ENCODE data around the gene CALHM5.
A peak's percentile ranks its signal among the peaks of the same experiment; 100 is the strongest.

CALHM5 gene

DNA sequence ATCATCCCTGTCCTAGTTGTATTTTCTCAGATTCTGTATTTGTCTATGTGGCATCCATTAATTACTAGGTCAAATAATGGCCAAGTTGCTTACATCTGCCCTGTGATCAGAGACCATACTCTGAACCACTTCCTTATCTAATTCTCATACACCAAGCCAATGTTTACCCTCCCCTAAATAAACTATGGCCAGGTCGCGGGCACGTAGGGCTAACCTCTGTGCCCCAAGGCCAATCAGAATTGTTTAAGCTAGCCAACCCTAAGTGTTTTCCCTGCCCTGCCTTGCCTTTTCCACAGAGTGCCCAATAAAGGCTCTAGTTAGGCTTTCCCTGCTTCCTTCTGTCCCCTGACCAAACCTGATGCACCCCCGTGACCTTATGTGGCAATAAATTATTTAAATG lies 39.4 kb downstream of the CALHM5 start:
- no peak for DNase-seq (ENCODE audit: low read depth)

DNA sequence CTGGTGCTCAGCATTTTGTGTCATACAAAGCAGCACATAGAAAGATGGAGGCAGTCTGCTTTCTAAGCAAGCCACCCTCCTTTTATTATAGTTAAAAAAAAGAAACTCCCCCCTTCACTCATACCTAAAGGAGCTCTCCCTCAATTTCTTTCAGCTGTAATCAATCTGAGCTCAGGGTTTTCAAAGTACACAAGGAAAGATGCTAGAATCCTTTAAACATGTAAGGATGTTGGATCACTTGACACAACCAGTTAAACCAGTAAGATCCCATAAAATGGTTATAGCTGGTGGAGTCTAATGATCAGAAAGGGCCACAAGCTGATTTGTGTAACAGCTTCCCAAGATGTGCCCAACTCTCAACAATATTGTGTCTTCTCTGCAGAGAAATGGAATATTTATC lies 42.0 kb downstream of the CALHM5 start, which contains the start of gene CALHM4:
Gene CALHM4 (plus strand): TSS at position 301 of the 400 bp plus-strand sequence. CDS start 43 bp downstream, at position 344.
- DNase-seq (ENCODE audit: low read depth): no peak

DNA sequence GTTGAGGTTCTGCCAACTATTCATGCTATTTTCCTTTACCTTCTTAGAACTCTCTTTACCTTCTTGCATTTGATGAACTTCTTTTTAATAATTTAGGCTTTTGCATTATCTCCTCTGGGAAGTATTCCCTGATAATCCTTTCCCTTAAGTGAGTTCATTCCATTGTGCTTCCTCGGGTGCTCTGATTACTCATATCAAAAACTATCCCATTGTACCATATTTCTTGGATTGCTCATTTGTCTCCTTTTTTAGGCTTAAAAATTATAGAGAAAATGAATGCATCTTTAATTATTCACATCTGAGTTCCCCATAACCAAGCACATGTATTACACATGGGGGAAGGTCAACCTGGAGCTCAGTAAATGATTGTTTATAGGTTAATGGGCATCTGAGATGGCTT lies 44.6 kb downstream of the CALHM5 start:
- peak; percentile 68 for DNase-seq (ENCODE audit: low read depth)

DNA sequence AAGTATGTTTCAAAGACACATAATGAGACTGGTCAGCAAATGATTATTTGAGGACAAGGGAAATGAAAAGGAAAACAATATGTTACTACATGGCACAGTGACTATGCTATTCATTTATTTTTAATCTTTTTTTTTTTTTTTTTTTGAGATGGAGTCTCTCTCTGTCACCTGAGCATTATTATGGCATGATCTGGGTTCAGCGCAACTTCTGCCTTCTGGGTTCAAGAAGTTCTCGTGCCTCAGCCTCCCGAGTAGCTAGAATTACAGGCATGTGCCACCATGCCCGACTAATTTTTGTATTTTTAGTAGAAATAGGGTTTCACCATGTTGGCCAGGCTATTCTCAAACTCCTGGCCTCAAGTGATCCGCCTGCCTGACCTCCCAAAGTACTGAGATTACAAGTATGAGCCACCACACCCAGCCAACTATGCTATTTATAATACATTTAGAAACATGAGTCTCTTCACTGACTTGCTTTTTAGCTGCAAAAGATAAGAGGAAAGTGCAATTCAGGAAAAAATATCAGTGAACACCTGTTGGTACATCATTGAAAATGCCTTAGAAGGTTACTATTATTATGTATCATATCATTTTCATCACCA lies 45.5 kb downstream of the CALHM5 start:
- DNase-seq (ENCODE audit: low read depth): no peak

DNA sequence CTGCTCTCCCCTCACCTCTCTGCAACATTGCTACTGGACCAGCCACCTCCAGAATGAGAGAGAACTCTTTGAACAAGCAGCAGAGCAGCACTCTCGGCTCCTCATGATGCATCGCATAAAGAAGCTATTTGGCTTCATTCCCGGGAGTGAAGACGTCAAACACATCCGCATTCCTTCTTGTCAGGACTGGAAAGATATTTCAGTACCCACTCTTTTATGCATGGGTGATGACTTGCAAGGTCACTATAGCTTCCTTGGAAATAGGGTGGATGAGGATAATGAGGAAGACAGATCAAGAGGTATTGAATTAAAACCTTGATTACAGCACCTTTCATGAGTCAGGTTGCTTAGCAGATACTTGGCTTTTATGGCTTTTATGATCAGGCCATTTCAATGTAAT lies 46.5 kb downstream of the CALHM5 start:
- DNase-seq (ENCODE audit: low read depth): peak; percentile 97

DNA sequence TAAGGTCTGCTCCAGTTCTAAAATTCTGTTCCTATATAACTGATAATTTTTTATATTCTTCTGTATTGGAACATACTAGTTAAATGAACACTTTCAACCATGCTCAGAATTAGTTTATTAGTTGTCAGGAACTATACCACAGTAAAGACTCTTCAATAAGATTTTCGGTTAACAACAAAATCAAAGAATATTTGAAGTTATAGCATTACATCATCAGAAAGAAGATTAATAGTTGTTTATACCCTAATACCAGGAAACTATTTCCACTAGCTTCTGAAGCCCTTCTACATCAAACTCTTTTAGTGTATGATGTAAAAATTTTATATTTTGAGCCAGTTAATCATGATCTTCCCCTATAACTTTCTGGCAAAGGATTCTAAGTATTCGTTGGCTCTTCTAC lies 48.7 kb downstream of the CALHM5 start:
- no peak for DNase-seq (ENCODE audit: low read depth)

DNA sequence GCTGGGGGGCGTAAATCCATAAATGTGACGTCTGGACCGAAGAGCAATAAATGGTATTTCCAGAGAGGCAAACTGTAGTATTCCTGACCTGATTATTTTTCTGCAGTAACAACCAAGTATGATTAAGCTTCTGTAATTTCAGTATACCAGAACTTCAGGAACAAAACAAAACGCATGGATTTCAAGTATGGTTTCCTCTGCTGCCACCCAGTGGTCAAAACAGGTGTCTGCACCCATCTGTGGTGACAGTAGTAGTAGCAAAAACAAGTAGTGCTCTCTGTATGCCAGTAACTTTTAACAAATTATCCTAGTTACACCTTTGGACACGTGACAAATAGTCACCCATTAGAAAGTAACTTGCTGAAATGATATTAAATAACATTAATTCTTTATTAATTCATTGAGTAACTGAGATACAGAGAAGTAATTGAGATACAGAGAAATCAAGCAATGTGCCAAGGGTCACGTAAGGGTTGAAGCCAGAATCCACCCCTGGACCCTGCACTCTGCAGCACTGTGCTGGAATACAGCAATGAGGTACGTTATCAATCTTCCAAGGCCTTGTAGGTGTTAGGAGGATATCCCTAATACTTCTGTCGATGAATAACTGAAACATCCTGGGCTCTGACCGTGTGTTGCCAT lies 50.1 kb downstream of the CALHM5 start:
- no peak for DNase-seq (ENCODE audit: low read depth)

DNA sequence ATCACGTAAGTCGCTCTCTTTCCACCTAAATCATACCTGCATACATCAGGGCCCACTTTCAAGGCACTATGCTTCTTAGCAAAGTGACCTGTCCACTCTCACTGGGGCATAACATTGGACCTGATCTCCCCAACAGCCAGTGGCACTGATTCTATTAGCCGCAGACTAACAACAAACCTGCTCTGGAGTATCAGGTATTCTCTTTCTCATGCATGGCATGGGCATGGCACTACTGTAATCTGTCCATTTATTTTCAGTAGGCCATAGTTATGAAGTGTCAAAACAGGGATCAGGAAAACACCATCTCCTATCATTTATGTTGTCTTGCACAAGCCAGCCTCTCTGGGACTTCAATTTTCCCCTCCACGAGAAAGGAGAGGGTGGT lies 50.6 kb downstream of the CALHM5 start:
- no peak for DNase-seq (ENCODE audit: low read depth)

DNA sequence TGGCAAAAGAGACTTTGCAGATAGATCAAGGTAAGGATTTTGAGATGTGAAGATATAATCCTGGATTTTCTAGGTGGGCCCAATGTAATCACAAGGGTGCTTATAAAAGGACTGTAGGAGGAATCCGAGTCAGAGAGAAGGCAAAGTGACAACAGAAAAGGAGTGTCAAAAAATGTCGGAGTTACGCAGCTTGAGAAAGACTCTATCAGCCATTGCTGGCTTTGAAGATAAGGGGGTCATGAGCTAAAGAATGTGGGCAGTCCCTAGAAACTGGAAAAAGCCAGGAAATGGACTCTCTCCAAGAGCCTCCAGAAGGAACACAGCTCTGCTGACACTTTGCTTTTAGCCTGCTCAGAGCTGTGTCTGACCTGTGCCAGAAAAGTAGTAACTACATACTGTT lies 51.2 kb downstream of the CALHM5 start:
- DNase-seq (ENCODE audit: low read depth): no peak

DNA sequence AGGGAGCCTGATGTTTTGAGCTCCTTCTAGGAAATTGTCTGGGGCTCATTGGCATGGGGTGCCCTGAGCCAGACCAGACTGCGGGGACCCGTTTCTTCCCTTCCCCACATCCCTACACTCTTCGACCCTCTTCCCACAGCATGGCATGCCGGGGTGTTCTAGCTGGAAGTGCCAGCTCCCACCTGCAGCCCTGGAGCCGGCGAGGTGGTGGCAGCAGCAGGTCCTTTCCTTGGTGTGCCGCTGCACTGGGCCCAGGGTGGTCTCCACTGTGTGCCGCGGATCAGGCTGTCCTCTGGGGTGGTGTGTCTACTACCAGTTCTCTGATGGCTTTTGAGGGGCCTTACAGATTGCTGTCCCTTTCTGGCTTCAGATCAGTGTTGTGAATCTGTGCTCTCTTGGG lies 52.4 kb downstream of the CALHM5 start:
- no peak for DNase-seq (ENCODE audit: low read depth)

DNA sequence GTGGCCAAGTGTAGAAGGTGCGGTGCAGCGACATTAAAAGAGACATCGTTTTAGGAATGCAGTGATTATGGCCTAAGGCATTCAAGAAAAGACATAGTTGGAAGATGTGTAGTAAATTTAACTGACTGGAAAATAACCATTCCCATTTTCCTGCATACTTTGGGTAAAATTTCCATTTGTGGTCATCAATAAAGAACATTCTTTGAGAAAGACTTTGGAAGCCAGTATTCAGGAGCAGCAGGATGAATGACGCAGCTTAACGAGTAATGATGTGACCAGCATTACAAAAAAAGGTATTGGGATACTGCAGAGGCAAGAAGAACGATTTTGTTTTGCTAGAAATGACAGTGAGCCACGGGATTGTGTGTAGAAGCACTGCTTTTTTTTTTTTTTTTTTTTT lies 52.9 kb downstream of the CALHM5 start:
- DNase-seq (ENCODE audit: low read depth): no peak

DNA sequence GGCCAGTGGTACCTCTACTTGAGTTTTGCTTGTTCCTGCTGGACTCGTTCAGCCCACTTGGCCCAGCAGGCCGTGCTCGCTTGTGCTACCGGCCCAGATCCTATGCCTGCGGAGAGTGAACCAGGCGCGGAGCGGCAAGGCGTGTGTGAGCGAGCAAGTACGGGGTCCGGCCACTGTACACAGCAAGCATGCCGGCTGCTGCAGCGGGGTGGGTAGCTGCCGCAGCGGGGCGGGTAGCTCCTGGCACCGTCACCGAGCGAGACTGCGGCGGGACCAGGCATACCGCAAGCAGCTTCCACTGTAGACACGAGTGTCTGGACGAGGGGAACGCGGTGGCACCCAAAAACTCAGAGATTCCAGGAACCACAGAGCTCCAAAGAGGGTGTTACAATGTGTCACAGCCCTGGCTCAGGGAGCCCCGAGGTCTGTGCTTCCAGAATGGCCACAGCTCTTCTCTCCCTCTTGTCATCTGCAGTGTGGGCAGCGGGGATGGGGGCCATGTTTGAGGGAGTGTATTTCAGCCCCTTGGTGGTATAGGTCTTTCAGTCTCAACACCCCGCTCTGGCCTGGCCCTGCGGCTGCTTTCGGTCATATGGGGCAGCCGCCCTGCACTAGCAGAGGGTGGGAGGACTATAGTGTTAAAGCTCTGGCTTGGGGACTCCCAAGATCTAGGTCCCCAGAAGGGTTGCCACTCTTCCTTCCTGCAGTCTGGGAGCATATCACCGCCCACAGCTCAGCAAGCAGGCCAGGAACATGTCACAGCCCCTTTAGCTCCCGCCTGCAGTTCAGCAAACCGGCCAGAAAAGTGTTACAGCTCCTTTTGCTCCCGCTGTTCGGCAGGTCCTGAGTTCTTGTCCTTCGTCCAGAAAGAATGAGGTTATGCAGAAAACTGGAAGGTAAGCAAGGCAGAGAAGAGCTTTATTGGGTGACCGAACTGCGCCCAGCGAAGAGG lies 53.8 kb downstream of the CALHM5 start:
- DNase-seq (ENCODE audit: low read depth): no peak

DNA sequence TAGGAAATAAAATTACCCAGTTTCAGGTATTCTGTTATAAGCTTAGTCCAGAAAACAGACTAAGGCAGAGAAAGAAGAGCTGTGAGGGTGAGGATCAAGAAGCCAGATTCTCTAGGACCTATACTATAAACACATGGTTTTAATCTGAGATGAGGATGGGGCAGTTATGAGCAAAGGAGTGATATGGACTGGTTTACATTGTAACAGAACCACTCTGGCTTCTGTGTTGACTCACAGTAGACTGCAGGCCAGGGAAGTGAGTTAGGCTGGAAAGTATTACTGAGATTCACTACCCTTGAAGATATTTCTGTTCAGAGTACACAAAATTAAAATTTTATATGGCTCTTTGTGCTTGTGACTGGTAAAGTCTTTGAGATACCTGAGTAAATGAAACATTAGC lies 56.7 kb downstream of the CALHM5 start:
- DNase-seq (ENCODE audit: low read depth): no peak

DNA sequence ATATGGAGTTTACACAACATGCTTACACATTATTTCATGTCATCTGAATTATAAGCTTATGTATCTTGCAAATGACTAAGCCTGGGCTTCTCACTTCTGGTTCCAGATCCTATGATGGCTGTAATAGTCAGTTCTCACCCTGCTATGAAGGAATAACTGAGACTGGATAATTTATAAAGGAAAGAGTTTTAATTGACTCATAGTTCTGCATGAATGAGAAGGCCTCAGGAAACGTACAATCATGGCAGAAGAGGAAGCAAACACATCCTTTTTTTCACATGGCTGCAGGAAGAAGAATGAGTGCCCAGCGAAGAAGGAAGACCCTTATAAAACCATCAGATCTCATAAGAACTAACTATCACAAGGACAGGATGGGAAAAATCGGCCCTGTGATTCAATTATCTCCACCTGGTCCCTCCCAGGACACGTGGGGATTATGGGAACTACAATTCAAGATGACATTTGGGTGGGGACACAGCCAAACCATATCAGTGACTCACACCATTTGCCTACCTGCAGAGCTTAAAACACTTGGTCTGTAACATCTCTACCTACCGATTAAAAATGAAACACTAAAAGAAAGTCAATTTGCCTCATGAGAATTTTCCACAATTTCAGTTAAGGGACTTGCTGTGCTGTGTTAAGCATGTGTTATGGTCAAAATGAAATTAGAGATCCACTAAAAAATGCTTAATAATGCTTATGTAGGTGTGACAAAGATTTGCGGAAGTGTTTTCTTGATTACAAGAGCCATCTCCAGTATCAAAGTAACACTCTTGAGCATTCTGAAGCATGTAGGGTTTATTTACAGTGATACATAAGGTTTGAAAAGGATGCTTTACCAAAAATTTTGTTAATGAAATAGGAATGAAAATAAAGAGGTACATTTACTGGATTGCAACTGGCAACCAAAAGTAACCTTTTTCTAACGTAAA lies 57.6 kb downstream of the CALHM5 start:
- no peak for DNase-seq (ENCODE audit: low read depth)

DNA sequence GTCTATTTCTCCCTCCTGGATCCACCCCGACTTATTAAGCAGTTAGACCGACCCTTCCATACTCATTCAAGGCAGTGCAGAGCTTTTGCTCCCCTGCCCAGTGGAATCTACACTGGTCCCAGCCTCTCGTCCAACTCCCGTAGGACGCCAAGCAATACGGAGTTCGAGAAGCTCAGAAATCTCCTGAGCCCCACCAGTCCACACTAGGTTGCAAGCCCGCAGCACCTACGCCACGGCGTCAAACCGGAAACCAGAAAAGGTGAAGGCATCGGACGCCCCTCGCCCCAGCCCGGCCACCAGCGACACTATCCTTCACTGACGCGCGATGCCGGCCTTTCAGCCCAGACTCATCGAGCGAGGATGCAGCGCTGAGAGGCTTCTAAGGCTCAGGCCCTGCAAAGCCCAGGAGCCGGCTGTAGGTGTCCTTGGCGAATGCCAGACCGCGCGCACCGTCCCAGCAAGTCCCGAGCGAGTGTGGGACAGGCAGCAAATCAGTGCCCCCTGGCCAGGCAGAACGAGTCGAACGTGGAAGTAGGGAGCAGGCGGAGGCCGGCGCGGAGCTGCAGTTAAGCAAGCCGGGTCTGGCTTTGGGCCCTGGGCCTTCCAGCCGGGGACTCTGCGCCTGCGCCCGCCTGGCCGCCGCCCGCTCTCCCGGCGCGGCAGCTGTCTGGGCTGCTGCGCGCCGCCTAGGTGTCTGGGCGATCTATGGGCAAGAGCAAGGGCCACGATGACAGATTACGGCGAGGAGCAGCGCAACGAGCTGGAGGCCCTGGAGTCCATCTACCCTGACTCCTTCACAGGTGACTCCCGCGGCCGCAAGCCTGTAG lies 59.6 kb downstream of the CALHM5 start, which contains the start of gene RWDD1:
Gene RWDD1 (plus strand): TSS at position 649 of the 827 bp plus-strand sequence. CDS start 79 bp downstream, at position 728.
- DNase-seq (ENCODE audit: low read depth): peak; percentile 99

DNA sequence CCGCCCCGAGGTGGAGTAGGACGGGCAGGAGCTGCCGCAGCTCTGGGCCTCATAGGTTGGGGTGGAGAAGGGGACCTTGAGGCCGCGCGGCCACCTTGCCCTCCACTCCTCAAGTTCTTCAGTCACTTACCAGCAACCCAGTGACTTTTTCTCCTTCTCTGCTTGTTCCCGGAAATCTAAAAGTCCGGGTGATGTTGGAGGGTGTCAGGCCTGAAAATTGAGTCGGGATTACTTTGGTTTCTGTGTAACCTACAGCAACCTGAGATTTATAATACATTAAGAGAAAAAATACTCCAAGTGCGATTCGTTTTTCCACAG lies 60.2 kb downstream of the CALHM5 start:
- DNase-seq (ENCODE audit: low read depth): no peak

DNA sequence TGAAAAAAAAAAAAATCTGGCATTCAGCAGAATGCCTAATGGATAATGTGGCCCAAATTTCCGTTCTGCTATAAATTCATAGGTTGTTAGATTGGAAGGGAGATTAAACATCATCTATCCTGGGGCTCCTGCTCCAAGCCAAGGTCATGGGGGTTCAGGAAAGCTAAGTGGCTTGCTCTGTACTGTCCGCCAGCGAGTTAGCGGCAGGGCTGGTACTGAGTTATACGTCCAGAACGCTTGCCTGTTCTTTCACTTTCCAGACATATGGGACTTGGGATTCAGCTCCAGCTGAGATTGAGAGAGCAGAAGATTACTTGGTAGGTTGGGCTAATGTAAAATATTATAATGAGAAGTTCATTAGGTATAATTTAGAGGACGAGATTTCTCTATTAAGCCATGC lies 60.7 kb downstream of the CALHM5 start:
- no peak for DNase-seq (ENCODE audit: low read depth)
